ENCODE measurements around the gene IFITM1. TPM values are rescaled to one million over a fixed set of nuclear protein-coding genes. Genes with fewer than 3 reads are reported as not detected.
"Not testable (repeated sequence)": the region's sequence is repeated elsewhere in the genome, so short reads cannot be mapped to it uniquely, and the experiment has no call there.

The IFITM1 gene
- total and polyA plus RNA-seq, 9 of the 15 experiments (the other 6 are each of a cell fraction or from before 2014, with no cell fraction given): 691 to 5,579 (median 974) TPM

- H3K27ac ChIP-seq (ENCODE audit: extremely low read depth, low read depth, low read length): peak overlapping the region; percentile 67; the same call in 2 of the 3 replicates
- in situ Hi-C loops (cut with MboI); BruUV-seq (replicated peaks); H3K27me3 ChIP-seq (ENCODE audit: control insufficient read depth in 2 of 2, insufficient read depth in 2 of 2, low read length in 2 of 2); H4K20me1 ChIP-seq (replicated peaks; ENCODE audit: control insufficient read depth, insufficient read depth, low read length); CTCF ChIA-PET (ENCODE audit: low intra/inter-chr PET ratio); H3K9me3 ChIP-seq (replicated peaks; ENCODE audit: control insufficient read depth, insufficient read depth, low read depth, low read length); H3K9me1 ChIP-seq (ENCODE audit: control insufficient read depth, insufficient read depth, low read length); DNase-seq (ENCODE audit: extremely low read depth in 1 of 4, low spot score in 3 of 4); intact Hi-C loops (cut with micrococcal nuclease); H3K36me3 ChIP-seq (ENCODE audit: control insufficient read depth, insufficient read depth, low read length); FAIRE-seq; H2AFZ ChIP-seq (ENCODE audit: low read depth, low read length): not testable (repeated sequence)
- H3K4me2 ChIP-seq (ENCODE audit: insufficient read depth, low read length): peak overlapping the region; percentile 74
- H3K79me2 ChIP-seq (ENCODE audit: control insufficient read depth, insufficient read depth, low read length): peaks cover 45% of the 10 kb centered on the region
- POLR2A ChIA-PET: interaction anchor here (1.2 to 1.5 kb wide), 2 partner anchors 9 to 58 kb away, joined by 6 to 9 read pairs; no protein-coding TSS in a partner anchor
- H3K4me3 ChIP-seq: peak overlapping the region; percentile 45
- H3K9ac ChIP-seq (ENCODE audit: insufficient read depth in 1 of 2, low read depth in 2 of 2, low read length in 2 of 2): peak overlapping the region; percentile 65 to 89
- WGBS (ENCODE audit: insufficient coverage, low coverage, missing lambda C conversion rate): 32% methylated on average over 19 of the region's 24 CpGs
- H3K4me1 ChIP-seq (replicated peaks in 1 of 2; ENCODE audit: control insufficient read depth in 2 of 2, insufficient read depth in 2 of 2, low read length in 2 of 2): peaks cover 38 to 51% of the 10 kb centered on the region in 2 experiments
- peak; percentile 0; the same call in 1 of the 3 replicates for ATAC-seq
- TF ChIP-seq, protein P1, sequence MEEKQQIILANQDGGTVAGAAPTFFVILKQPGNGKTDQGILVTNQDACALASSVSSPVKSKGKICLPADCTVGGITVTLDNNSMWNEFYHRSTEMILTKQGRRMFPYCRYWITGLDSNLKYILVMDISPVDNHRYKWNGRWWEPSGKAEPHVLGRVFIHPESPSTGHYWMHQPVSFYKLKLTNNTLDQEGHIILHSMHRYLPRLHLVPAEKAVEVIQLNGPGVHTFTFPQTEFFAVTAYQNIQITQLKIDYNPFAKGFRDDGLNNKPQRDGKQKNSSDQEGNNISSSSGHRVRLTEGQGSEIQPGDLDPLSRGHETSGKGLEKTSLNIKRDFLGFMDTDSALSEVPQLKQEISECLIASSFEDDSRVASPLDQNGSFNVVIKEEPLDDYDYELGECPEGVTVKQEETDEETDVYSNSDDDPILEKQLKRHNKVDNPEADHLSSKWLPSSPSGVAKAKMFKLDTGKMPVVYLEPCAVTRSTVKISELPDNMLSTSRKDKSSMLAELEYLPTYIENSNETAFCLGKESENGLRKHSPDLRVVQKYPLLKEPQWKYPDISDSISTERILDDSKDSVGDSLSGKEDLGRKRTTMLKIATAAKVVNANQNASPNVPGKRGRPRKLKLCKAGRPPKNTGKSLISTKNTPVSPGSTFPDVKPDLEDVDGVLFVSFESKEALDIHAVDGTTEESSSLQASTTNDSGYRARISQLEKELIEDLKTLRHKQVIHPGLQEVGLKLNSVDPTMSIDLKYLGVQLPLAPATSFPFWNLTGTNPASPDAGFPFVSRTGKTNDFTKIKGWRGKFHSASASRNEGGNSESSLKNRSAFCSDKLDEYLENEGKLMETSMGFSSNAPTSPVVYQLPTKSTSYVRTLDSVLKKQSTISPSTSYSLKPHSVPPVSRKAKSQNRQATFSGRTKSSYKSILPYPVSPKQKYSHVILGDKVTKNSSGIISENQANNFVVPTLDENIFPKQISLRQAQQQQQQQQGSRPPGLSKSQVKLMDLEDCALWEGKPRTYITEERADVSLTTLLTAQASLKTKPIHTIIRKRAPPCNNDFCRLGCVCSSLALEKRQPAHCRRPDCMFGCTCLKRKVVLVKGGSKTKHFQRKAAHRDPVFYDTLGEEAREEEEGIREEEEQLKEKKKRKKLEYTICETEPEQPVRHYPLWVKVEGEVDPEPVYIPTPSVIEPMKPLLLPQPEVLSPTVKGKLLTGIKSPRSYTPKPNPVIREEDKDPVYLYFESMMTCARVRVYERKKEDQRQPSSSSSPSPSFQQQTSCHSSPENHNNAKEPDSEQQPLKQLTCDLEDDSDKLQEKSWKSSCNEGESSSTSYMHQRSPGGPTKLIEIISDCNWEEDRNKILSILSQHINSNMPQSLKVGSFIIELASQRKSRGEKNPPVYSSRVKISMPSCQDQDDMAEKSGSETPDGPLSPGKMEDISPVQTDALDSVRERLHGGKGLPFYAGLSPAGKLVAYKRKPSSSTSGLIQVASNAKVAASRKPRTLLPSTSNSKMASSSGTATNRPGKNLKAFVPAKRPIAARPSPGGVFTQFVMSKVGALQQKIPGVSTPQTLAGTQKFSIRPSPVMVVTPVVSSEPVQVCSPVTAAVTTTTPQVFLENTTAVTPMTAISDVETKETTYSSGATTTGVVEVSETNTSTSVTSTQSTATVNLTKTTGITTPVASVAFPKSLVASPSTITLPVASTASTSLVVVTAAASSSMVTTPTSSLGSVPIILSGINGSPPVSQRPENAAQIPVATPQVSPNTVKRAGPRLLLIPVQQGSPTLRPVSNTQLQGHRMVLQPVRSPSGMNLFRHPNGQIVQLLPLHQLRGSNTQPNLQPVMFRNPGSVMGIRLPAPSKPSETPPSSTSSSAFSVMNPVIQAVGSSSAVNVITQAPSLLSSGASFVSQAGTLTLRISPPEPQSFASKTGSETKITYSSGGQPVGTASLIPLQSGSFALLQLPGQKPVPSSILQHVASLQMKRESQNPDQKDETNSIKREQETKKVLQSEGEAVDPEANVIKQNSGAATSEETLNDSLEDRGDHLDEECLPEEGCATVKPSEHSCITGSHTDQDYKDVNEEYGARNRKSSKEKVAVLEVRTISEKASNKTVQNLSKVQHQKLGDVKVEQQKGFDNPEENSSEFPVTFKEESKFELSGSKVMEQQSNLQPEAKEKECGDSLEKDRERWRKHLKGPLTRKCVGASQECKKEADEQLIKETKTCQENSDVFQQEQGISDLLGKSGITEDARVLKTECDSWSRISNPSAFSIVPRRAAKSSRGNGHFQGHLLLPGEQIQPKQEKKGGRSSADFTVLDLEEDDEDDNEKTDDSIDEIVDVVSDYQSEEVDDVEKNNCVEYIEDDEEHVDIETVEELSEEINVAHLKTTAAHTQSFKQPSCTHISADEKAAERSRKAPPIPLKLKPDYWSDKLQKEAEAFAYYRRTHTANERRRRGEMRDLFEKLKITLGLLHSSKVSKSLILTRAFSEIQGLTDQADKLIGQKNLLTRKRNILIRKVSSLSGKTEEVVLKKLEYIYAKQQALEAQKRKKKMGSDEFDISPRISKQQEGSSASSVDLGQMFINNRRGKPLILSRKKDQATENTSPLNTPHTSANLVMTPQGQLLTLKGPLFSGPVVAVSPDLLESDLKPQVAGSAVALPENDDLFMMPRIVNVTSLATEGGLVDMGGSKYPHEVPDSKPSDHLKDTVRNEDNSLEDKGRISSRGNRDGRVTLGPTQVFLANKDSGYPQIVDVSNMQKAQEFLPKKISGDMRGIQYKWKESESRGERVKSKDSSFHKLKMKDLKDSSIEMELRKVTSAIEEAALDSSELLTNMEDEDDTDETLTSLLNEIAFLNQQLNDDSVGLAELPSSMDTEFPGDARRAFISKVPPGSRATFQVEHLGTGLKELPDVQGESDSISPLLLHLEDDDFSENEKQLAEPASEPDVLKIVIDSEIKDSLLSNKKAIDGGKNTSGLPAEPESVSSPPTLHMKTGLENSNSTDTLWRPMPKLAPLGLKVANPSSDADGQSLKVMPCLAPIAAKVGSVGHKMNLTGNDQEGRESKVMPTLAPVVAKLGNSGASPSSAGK (IDR thresholded peaks at IDR 0.05): peak; percentile 9; the same call in 1 of the 2 replicates
- TF ChIP-seq, protein P2, sequence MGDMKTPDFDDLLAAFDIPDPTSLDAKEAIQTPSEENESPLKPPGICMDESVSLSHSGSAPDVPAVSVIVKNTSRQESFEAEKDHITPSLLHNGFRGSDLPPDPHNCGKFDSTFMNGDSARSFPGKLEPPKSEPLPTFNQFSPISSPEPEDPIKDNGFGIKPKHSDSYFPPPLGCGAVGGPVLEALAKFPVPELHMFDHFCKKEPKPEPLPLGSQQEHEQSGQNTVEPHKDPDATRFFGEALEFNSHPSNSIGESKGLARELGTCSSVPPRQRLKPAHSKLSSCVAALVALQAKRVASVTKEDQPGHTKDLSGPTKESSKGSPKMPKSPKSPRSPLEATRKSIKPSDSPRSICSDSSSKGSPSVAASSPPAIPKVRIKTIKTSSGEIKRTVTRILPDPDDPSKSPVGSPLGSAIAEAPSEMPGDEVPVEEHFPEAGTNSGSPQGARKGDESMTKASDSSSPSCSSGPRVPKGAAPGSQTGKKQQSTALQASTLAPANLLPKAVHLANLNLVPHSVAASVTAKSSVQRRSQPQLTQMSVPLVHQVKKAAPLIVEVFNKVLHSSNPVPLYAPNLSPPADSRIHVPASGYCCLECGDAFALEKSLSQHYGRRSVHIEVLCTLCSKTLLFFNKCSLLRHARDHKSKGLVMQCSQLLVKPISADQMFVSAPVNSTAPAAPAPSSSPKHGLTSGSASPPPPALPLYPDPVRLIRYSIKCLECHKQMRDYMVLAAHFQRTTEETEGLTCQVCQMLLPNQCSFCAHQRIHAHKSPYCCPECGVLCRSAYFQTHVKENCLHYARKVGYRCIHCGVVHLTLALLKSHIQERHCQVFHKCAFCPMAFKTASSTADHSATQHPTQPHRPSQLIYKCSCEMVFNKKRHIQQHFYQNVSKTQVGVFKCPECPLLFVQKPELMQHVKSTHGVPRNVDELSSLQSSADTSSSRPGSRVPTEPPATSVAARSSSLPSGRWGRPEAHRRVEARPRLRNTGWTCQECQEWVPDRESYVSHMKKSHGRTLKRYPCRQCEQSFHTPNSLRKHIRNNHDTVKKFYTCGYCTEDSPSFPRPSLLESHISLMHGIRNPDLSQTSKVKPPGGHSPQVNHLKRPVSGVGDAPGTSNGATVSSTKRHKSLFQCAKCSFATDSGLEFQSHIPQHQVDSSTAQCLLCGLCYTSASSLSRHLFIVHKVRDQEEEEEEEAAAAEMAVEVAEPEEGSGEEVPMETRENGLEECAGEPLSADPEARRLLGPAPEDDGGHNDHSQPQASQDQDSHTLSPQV (IDR thresholded peaks at IDR 0.05): peak; percentile 43; the same call in 1 of the 2 replicates
- 0 out of 4 replicates have a peak, but pooled peaks of 1 of the 2 experiments have one; percentile 19 for TF ChIP-seq MAZ (CRISPR knock-in tag; conservative IDR thresholded peaks at IDR 0.05 in 1 of 2, IDR thresholded peaks at IDR 0.05 in 1 of 2)
These were observed 4.8 kb upstream of the IFITM1 start for GRCh38 chr11:308740-309665.

Data from K562 (cell line).